Subcutaneous adipose tissue (tissue), 4 donors: Measurements from ENCODE around the gene PUS1. TPM values are rescaled to one million over a fixed set of nuclear protein-coding genes. Genes with fewer than 3 reads are reported as not detected.

Experiments
- CTCF ChIP-seq: fragments of 450-650 bp; IDR thresholded peaks from one replicate; pipeline ENCODE4 v1.5.1; 2016; ENCODE audit warnings: low read depth, mild to moderate bottlenecking, control low read depth, antibody characterized with exemption, moderate library complexity
- total RNA-seq, 4 donors: library from RNA; depleted of rRNA; stranded (reverse); fragments of >200 nt; gene quantifications; one replicate each; pipeline ENCODE4 v1.1.0, GENCODE V29; 2016

The PUS1 gene
- total RNA-seq, 4 donors from 2014 or later = 8.2 to 23.4 (median 14.8) TPM

- no peak for TF ChIP-seq CTCF
These were observed 23.4 kb upstream of the PUS1 start for GRCh38 chr12:131905630-131906091.

GRCh38 chr12:131907379-131908091 is 21.5 kb upstream of the PUS1 start:
- TF ChIP-seq CTCF = no peak

GRCh38 chr12:131908092-131909080 is 20.7 kb upstream of the PUS1 start:
- no peak for TF ChIP-seq CTCF

- no peak for TF ChIP-seq CTCF
These were observed 19.9 kb upstream of the PUS1 start for GRCh38 chr12:131909081-131909751.

GRCh38 chr12:131909752-131910219 is 19.3 kb upstream of the PUS1 start:
- no peak for TF ChIP-seq CTCF

- no peak for TF ChIP-seq CTCF
These were observed 18.6 kb upstream of the PUS1 start for GRCh38 chr12:131910302-131911027.
